Measurements from ENCODE around the gene CFAP157. TPM values are rescaled to one million over a fixed set of nuclear protein-coding genes. Genes with fewer than 3 reads are reported as not detected.

Gene CFAP157
- total RNA-seq, 1 experiment from 2014 or later = 0.11 TPM

DNA sequence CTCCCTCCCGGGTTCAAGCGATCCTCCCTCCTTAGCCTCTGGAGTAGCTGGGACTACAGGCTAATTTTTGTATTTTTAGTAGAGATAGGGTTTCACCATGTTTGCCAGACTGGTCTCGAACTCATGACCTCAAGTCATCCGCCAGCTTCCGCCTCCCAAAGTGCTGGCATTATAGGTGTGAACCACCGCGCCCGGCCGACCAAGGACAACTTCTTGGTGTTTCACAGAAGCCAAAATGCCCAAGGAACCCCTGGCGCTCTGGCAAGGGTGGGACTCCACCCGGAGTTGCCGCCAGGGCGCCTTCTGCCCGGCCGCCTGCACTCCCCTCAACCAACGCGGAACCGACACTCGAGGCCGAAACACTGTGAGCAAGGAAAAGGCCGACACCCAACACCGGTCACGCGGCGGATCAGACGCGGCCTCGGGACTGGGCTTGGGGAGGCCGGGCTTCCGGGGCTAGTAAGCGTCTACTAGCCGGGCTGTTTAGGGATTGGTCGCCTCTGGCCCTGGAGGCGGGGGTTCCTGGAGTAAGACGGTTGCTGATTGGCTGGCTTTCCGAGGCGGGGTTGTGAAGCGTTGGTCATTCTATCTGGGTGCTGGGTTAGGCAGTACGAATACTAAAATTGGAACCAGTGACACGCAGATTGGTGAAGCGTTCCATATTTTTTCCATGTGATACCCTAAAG, 7.7 kb upstream of the CFAP157 start:
- DNase-seq (ENCODE audit: low read depth in 1 of 2, low spot score in 2 of 2) = no peak
- H3K9me3 ChIP-seq (replicated peaks) = no peaks in the 10 kb centered on the region
- H3K27me3 ChIP-seq (replicated peaks) = no peaks in the 10 kb centered on the region
- no peaks in the 10 kb centered on the region for H3K36me3 ChIP-seq
- H3K4me3 ChIP-seq = no peak overlapping the region
- H3K4me1 ChIP-seq (replicated peaks) = peaks cover 4% of the 10 kb centered on the region; the same call in 1 of the 2 replicates
- no peak overlapping the region for H3K27ac ChIP-seq

DNA sequence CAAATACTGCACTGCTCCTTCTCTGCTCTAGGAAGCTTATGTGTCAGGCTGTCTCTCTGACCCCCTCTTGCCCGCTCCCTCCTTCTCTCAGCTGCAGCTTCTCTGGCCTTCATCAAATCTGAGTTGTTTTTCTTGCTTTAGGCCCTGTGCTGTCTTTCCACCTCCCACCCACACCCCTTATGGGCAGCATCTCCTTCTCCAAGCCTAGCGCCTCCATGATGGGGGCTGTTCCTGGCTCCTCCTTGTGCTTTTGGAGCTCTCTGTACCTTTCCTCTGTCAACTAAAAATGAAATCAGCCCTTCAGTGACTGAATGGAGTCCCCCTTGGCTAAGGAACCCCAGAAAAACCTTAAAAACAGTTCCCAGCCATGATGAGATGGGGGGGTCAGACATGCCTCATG, 6.6 kb upstream of the CFAP157 start:
- Histone ChIP-seq H3K9me3 (replicated peaks) (no peaks in the 10 kb centered on the region), H3K4me3 (no peak overlapping the region), H3K27me3 (replicated peaks) (no peaks in the 10 kb centered on the region), H3K4me1 (replicated peaks) (peaks cover 3% of the 10 kb centered on the region; the same call in 1 of the 2 replicates), H3K36me3 (no peaks in the 10 kb centered on the region), H3K27ac (no peak overlapping the region)
- DNase-seq (ENCODE audit: low read depth in 1 of 2, low spot score in 2 of 2) = no peak

DNA sequence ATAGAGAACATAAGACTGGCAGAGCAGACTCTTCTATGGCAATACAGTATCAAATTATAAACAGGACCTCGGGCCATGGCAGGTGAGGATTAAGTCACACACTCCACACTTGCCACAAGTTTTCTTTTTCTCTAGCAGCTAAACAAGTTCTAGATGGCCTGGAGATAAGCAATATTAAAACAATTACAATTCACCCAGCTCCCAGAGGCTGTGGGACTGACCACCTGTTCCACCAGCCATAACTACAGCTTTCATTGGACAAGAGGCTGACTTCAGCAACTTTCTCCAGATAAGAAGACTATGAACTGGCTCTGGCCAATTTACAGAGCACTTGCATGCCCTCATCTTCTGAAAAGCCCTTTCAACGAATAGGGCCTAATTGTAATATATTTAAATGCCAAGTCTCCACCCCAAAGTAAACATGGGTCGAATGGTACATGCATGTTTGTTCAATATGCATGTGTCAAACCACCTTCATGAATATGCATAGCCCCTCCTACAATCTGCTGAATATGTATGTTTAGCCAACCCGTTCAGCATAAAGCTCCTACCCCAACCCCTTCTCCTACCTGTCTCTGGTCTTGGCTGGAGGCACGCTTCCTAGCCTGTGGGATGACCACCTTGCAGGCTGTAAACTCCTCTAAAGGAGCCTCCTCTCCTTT, 6.1 kb upstream of the CFAP157 start:
- Histone ChIP-seq H3K36me3 (no peaks in the 10 kb centered on the region), H3K4me3 (no peak overlapping the region), H3K9me3 (replicated peaks) (no peaks in the 10 kb centered on the region), H3K27ac (no peak overlapping the region), H3K27me3 (replicated peaks) (no peaks in the 10 kb centered on the region), H3K4me1 (replicated peaks) (no peaks in the 10 kb centered on the region)
- DNase-seq (ENCODE audit: low read depth in 1 of 2, low spot score in 2 of 2) = no peak

- H3K27ac ChIP-seq = no peak overlapping the region
- no peaks in the 10 kb centered on the region for H3K9me3 ChIP-seq (replicated peaks)
- DNase-seq (ENCODE audit: low read depth in 1 of 2, low spot score in 2 of 2) = no peak
- H3K27me3 ChIP-seq (replicated peaks) = no peaks in the 10 kb centered on the region
- no peaks in the 10 kb centered on the region for H3K36me3 ChIP-seq
- H3K4me3 ChIP-seq = no peak overlapping the region
- H3K4me1 ChIP-seq (replicated peaks) = no peaks in the 10 kb centered on the region
These were observed 3.4 kb upstream of the CFAP157 start for GRCh38 chr9:127703289-127703946.

DNA sequence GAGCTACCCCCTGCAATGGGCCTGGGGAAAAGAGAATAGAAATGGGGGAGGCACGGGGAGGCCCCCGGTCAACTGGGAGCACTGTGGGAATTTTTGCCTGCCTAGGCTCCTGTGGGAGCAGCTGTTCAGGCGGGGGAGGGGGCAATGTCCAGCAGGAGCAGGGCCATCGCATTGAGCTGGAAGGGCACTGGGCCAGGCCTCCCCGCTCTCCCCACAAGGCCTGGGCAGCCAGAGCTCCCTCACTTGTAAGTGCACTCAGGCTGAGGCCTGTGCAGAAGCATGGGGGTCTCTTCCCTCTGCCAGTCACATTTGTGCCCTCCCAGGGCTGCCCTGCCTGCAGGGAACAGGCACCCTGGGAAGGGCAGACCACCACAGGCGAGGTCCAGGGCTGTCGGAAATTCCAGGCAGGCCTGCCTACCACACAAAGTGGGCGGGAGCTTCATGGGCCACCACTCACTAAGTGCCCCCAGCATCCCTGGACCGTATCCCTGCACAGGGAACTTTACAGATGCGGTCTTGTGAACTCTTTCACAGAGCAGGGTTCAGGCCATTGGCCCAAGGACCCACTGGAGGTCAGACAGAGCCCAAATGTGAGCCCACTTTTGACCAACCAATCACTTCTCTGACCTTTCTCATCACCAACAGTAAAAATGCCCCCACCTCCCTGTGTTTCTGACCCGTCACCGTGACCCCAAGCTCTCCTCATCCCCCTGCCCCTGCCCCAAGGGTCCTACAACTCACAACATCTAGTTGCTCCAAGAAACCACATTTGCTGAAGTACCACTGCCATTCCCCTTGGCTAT, 1.0 kb upstream of the CFAP157 start:
- Histone ChIP-seq H3K27me3 (replicated peaks) (no peaks in the 10 kb centered on the region), H3K27ac (no peak overlapping the region), H3K4me3 (no peak overlapping the region), H3K4me1 (replicated peaks) (no peaks in the 10 kb centered on the region), H3K36me3 (no peaks in the 10 kb centered on the region), H3K9me3 (replicated peaks) (no peaks in the 10 kb centered on the region)
- no peak for DNase-seq (ENCODE audit: low read depth in 1 of 2, low spot score in 2 of 2)

DNA sequence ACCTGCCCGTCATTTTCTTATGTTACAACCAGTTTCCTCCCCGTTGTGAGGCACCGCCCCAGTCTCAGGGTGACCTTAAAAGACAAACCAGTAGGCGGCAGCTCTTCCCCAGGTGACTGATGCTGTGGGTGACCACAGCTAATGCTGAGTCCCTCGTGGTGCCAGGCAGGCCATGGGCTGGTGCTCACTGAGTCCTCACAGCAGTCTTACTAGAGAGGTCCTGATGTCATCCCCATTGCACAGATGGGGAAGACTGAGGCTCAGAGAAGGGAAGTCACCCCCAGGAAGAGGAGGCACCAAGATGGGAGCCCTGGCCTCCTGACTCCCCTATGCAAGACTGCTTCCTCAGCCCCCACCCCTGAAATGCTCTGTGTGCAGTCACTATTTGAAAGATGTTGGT, 978 bp downstream of the CFAP157 start:
- Histone ChIP-seq H3K27me3 (replicated peaks) (no peaks in the 10 kb centered on the region), H3K9me3 (replicated peaks) (no peaks in the 10 kb centered on the region), H3K4me3 (no peak overlapping the region), H3K4me1 (replicated peaks) (no peaks in the 10 kb centered on the region; the same call in 1 of the 2 replicates), H3K27ac (no peak overlapping the region), H3K36me3 (no peaks in the 10 kb centered on the region)
- no peak for DNase-seq (ENCODE audit: low read depth in 1 of 2, low spot score in 2 of 2)

DNA sequence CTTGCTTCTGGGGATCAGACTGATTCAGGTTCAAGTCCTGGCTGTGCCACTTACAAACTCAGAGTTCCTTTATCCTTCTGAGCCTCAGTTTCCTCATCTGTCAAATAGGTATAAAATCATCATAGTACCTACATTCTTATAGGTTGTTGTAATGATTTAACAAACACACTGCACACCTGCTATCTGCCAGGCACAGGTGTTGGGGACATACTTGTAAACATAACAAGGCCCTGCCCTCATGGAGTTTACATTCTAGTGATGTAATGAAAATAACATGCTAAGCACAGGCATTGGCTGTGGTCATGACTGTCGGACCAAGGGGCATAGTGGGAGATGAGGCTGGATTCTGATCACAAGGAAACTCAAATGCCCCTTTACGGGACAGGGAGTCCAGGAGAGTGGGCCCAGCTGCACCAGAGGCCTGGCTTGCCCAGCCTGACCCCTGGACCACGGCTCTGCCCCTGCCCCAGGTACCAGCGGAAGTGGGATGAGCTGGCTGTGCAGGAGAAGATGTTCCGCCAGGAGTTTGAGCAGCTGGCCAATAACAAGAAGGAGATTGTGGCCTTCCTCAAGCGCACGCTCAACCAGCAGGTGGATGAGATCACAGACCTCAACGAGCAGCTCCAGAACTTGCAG, 2.3 kb downstream of the CFAP157 start:
- no peaks in the 10 kb centered on the region for H3K27me3 ChIP-seq (replicated peaks)

GRCh38 chr9:127710204-127710783, 3.5 kb downstream of the CFAP157 start:
- H3K4me3 ChIP-seq = no peak overlapping the region
- H3K36me3 ChIP-seq = peaks cover 7% of the 10 kb centered on the region; the same call in 1 of the 2 replicates
- peaks cover 6% of the 10 kb centered on the region for H3K4me1 ChIP-seq (replicated peaks)
- DNase-seq (ENCODE audit: low read depth in 1 of 2, low spot score in 2 of 2) = no peak
- H3K27ac ChIP-seq = no peak overlapping the region
- no peaks in the 10 kb centered on the region for H3K27me3 ChIP-seq (replicated peaks)
- H3K9me3 ChIP-seq (replicated peaks) = no peaks in the 10 kb centered on the region

More for the DNA sequence above, 2.3 kb downstream of the CFAP157 start:
- no peak overlapping the region for H3K4me3 ChIP-seq
- H3K36me3 ChIP-seq = peaks cover 5% of the 10 kb centered on the region; the same call in 1 of the 2 replicates
- DNase-seq (ENCODE audit: low read depth in 1 of 2, low spot score in 2 of 2) = no peak
- peaks cover under 1% of the 10 kb centered on the region; the same call in 1 of the 2 replicates for H3K4me1 ChIP-seq (replicated peaks)
- no peaks in the 10 kb centered on the region for H3K9me3 ChIP-seq (replicated peaks)
- no peak overlapping the region for H3K27ac ChIP-seq

GRCh38 chr9:127711226-127711701, 4.5 kb downstream of the CFAP157 start:
- Histone ChIP-seq H3K4me3 (no peak overlapping the region), H3K9me3 (replicated peaks) (no peaks in the 10 kb centered on the region), H3K4me1 (replicated peaks) (peaks cover 11% of the 10 kb centered on the region), H3K27me3 (replicated peaks) (no peaks in the 10 kb centered on the region), H3K36me3 (peaks cover 7% of the 10 kb centered on the region; the same call in 1 of the 2 replicates), H3K27ac (no peak overlapping the region)
- DNase-seq (ENCODE audit: low read depth in 1 of 2, low spot score in 2 of 2) = no peak

DNA sequence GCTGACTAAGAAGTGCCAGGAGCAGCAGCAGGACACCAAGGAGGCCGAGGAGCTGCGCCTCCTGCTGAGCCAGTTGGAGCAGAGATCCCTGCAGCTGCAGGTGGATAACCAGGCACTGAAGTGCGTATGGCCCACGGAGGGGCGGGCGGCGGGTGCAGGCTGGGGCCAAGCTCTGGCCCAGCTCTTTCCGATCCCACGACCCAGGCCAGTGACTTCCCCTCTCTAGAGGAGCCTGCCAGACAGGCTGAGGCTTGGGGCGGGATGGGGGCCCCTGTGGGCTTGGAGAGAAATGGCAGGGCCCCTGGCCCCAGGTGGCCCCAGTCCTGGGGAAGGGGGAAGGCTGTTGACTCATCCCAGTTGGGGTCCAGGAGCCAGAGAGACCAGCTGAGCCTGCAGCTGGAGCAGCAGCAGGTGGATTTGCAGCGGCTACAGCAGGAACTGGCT, 5.1 kb downstream of the CFAP157 start:
- Histone ChIP-seq H3K27me3 (replicated peaks) (no peaks in the 10 kb centered on the region), H3K4me1 (replicated peaks) (peaks cover 11% of the 10 kb centered on the region), H3K36me3 (peaks cover 7% of the 10 kb centered on the region; the same call in 1 of the 2 replicates), H3K4me3 (no peak overlapping the region), H3K9me3 (replicated peaks) (no peaks in the 10 kb centered on the region), H3K27ac (no peak overlapping the region)
- DNase-seq (ENCODE audit: low read depth in 1 of 2, low spot score in 2 of 2) = no peak

- Histone ChIP-seq H3K27me3 (replicated peaks) (no peaks in the 10 kb centered on the region), H3K4me1 (replicated peaks) (peaks cover 11% of the 10 kb centered on the region), H3K4me3 (no peak overlapping the region), H3K27ac (no peak overlapping the region), H3K9me3 (replicated peaks) (no peaks in the 10 kb centered on the region), H3K36me3 (peaks cover 7% of the 10 kb centered on the region; the same call in 1 of the 2 replicates)
- DNase-seq (ENCODE audit: low read depth in 1 of 2, low spot score in 2 of 2) = no peak
These were observed 5.6 kb downstream of the CFAP157 start for GRCh38 chr9:127712371-127712770.

GRCh38 chr9:127712867-127713266, 6.1 kb downstream of the CFAP157 start:
- no peak overlapping the region for H3K27ac ChIP-seq
- no peak for DNase-seq (ENCODE audit: low read depth in 1 of 2, low spot score in 2 of 2)
- H3K4me1 ChIP-seq (replicated peaks) = peaks cover 11% of the 10 kb centered on the region
- H3K9me3 ChIP-seq (replicated peaks) = no peaks in the 10 kb centered on the region
- H3K4me3 ChIP-seq = no peak overlapping the region
- no peaks in the 10 kb centered on the region for H3K27me3 ChIP-seq (replicated peaks)
- peaks cover 7% of the 10 kb centered on the region; the same call in 1 of the 2 replicates for H3K36me3 ChIP-seq
